GM18870 (cell line): ENCODE measurements around the gene LSG1.

Source experiments
- ATAC-seq: cut with Tn5 transposase; IDR thresholded peaks from one replicate; pipeline ENCODE4 v1.9.1; 2021; ENCODE audit warnings: moderate library complexity; ENCODE audit not compliant: unreplicated experiment

LSG1 gene

DNA sequence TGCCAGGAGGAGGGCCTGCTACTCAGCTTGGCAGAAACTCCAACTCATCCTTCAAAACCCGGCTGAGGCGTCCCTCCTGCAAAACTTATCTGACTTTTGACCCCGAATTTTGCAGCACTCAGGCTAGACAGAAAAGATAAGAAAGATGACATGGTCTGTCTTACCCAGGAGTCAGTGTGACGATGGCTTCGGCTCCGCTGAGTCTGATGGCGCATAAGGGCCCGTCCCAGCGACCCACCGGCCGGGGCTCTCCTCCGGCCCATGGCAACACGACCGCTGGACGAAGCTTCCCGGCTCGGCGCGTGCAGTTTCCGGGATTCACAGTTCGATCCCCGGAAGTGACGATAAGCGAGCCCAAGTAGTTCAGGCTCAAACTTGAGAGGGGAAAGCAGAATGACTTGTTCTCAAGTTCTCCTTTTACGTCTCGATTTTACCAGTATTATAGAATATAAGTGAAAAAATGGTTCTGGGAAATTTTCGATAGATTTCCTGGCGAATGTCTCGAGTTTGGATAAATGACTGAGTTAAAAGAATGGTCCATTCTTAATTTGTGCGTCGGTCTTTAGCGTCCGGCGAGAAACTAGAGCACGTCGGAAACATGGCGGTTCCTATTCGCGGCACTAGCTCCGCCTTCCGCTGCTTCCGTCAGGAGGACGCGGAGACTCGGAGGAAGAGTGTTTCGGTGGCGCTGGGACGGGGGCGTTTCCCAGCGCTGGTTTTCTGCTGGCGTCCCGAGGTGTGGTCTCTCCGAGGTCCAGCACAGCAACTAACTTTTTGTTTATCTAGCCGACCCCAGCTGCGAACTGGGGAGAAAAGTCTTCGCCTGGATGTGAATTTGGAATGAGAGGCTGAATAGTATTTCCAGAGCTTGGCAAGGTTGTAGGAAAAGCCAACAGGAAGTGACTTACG, at the start of gene LSG1:
TSS of gene LSG1 (minus strand) at position 292 of the 909 bp plus-strand sequence. CDS start at position 263, 29 bp downstream.
- peak; percentile 75 for ATAC-seq

DNA sequence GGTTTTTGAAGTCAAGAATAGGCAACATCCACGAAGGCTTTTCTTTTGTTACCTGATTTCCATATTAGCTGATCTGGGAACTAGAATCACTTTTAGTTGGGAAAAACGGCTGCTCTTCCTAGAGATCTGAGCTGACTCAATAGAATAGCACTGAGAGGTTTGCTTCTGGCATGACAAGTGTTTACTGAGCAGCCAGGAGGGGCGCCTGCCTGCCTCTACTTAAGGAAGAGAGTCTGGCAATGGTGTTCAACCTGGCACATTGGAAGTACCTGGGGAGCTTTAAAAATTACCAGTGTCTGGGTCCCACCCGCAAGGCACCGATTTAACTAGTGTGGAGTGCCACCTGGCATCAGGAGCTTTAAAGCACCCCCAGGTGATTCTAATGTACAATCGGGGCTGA, 48.1 kb upstream of the LSG1 start:
- no peak for ATAC-seq

DNA sequence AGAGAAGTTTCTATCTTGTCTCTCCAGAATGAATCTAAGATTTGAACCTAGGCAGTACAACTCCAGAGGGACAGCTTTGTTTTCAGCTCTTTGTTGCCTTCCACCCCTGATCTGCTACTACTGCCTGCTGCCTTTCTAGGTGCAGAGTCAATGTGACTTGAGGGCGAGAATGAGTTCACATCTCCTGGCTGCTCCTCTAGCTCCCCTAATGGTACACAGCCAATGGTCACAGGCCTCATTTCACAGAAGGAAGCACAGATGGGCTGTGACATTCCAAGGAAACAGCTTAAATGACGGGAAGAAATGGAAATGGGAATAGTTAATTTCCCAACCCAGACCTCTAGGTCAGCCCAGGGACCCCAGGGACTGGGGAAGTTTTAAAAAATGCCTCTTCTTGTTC, 46.1 kb upstream of the LSG1 start:
- no peak for ATAC-seq

DNA sequence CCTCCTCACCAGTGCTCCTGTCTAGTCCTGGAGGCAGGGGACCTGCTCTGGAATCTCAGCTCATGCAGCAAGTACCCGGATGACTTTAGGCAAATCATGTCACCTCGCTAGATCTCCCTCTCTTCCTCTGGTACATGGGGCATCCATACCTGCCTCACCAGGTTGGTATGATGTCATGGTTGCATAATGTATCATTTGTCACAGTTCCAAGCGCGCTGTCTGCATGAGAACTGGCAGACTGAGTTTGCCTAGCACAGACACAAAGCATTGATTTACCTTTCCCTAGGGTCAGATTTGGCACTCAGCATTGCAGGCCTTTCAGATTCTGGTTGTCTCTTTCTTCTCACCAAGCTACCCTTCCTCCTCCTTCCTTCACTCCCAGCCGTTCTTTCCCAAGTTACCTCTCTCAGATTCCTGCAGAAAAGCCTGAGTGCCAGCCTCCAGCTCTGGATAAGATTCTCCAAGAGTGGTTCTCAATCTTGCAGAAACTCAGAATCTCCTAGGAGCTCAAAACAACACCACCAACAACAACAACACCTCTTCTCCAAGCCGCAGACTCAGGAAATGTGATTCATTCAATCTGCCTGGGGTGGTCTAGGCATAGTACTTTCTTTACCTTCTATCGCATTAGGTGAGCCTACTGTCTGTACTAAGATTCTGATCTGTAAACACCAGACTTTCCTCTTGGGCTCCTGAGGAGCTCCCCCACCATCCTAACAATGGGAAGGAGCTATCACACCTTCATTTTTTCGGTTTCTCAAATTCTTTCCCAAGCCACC, 43.2 kb upstream of the LSG1 start:
- no peak for ATAC-seq

DNA sequence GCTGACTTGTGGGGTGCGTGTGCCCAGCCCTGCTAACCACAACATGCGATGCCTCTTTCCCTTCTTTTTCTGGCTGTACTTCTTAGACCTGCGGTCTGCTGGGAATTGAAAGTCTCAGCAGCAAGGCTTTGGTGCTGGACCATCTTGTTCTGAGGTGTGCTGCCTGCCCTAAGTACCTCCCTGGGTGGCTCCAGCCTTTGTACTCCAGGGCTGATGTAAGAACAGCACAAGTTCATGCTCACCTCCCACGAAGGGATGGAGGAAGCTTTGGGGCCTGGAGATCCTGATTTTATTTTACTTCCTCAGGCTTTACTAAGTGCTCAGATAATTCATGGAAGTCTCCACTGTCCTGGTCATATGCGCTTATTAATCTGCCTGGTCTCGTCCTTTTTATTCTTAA, 42.6 kb upstream of the LSG1 start:
- ATAC-seq: no peak

DNA sequence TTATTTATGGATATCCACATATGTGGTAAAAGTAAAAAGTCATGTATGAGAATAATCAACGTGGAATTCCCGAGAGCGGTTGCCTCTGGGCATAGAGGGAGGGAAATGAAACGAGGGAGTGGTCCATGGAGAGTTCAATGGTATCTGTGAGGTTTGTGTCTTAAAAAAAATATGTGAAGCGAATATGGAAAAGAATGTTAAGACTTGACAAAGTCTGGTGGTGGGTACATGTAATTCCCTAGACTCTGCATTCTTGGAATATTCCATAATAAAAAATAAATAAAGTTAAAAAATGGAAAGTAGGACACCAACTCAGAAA, 42.1 kb upstream of the LSG1 start:
- ATAC-seq: no peak

DNA sequence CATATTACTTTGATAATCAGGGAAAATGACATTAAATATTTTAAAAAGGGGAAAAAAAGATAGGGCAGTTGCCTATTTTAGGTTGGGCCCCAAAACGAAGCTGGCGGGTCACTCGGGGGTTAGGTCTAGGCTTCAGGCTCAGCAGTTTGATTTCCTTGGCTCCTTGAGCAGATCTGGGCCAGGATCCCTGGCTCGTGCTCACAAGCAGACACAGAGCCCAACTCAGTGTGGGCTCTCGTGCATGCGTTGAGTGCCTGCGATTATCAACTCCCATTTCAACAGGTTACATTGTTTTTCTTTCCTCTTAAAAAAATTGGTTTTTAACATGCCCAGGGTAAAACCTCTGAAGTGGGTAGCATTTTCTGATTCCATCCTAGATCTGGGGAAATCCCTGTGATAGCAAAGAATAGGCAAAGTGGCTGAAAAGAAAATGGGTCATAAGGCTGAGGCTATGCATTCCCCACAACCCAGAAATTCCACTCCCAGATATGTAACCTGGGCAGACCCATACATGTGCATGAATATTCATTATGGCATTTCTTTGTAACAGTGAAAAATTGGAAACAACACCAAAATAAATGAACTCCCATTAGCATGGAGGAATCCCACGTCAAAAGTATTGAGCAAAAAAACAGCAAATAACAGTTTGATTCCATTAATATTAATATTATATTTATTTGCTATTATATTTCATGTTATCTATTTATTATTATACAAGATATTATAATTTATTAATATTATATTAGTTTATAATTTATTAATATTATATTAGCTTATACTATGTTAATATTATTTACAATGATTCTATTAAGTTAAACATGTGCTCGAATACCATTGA, 41.5 kb upstream of the LSG1 start:
- ATAC-seq: no peak

DNA sequence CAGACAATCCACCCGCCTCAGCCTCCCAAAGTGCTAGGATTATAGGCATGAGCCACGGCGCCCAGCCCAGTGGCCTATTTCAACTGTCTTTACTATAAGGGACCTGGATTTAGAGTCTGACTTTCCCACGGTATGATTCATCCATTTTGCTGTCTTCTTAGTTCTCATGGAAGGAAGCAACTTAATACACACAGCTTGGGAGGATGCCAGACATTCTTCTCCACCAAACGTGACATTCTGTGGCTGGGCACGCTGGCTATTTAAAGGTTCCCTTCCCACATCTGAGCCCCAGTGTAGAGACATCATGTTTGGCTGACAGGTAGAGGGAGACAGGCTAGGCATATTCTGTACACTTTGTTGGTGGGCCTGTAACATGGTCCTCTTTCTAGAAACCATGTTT, 39.9 kb upstream of the LSG1 start:
- ATAC-seq: no peak

DNA sequence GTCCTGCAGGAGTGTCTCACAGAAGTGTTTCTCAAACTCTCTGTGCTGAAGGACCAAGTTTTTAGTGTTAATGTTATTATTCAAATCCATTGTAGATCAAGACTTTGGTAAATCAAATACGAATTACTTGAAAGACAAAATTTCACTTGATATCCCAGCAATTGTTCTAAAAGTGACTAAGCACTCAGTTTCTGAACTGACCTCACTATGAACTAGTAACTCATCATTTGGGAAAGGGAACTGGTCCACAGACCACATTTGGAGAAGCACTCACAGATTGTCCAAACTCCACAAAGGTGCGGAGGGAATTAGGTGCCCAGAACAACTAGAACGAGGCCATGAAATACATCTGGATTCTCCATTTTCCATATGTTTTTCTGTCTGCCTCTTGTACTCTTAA, 39.3 kb upstream of the LSG1 start:
- ATAC-seq: no peak

DNA sequence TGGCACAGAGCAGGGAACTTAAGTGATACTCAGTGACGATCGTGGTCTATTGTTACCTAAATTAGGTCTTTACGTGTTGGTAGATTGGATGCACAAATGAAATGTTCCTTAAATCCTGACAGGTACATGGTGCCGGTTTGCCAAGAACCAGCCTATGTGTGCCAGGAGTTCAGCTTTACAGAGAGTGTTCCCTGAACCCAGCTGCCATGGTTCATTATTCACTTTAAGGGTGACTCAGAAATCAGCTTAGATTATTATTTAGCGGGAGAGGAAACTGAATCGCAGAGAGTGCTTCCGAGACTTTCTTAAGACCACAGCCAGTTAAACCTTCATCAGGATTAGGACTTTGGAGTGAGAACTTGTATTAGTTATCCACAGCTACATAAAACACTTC, 35.2 kb upstream of the LSG1 start:
- no peak for ATAC-seq

DNA sequence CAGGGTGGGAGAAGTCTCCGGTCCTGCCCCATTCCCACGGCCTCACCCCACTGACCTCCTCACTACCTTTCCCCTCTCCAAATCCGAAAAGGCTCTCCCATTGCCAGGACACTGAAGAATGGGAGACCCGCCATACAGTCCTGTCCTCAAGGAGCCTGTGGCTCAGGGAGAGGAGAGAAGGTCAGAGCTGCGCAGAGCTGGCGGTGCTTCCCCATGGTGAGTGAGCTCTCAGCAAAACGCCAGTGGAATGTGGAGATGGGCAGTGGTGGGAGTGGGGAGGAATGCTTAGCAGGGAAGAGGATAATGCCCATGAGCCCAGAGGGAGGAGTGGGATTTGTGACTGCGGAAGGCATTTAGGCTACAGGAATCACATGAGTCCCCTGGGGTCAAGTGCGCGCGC, 33.8 kb upstream of the LSG1 start:
- no peak for ATAC-seq

DNA sequence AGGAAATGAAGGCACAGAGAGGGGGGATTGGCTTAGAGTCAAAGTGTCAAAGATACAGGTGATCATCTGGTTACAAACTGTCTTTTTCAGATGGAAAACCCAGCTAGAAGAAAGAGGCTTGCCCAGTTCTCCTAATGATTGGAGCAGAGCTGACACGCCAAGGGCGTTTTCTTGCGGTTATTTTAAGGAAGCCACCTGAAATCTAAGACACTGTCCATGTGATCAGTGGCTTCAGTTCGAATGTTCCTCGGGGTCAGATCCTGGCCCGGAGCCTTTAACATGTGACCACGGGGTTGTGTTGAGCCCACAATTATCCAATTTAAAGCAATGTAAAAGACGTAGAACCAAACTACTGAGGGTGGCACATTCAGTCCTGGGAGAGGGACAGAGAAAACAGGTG, 33.2 kb upstream of the LSG1 start:
- ATAC-seq: no peak

DNA sequence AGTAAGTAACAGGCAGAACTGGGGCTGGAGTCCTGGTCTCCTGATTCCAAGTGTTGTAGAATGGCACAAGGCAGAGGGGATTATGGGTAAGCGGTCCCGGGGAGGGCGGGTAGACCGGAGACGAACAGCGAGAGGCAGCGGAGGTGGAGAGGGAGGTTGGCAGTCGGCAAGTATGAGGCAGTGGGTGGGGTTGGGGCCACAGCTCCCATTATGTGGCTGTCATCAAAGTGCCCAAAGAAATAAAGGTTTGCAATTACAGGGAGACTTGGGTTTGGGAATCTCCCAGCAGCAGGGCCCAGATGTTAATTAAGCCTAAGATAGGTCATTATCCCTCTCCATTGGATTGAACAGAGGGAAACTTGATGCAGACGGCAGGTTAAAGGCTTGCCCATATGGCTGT, 30.6 kb upstream of the LSG1 start:
- ATAC-seq: no peak

DNA sequence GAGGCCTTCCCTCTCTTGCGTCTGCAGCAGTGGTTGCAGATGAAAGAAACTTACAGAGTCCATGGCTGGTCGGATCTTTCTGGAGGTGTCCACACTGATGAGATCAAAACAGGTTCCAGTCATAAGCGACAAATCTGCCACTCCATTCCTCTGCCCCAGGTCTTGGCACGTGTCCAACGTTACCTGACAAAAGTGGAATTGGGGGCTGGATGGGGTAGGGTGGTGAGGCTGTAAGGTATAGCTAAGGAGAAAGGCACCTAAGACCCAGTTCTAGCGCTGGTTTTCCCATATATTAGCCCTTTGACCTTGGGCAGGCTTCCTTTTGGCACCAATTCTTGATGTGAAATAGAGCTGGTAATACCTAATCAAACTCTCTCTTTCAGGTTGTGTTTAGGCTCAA, 24.7 kb upstream of the LSG1 start:
- ATAC-seq: no peak

DNA sequence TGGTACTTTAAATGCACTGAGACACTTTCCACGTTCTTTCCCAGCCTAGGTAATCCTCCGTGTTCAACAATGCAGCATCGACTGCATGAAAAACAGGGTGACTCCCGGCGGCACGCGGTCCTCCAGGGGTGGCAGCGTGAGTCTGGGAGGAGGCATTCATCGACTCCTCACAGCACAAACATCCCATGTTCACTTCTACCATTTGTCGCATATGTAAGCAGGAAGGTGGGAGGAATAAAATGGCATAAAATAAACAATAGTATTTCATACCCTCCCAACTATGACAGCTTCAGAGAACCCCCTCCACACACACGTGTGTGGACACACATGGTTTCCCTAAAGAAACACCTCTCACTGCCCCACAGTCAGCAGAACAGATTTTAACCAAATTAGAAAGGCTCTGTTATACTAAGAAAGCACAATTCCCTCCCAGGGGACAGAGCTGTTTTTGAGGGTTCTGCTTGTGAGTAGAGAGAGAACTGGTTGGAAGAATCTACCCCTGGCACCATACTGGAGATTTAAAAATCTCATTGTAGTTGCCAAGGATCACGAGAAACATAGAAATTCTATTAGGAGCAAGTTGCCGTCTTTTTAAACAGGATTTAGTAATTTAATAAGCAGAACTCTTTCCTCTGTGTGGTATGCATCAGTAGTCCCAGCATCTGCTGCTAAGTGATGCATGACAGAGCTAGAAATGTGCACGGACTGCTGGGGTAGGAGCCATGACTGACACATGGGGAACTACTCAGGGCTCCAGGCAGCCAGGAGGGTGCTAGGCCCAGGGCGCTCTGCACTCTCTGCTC, 19.7 kb upstream of the LSG1 start:
- ATAC-seq: peak; percentile 62

DNA sequence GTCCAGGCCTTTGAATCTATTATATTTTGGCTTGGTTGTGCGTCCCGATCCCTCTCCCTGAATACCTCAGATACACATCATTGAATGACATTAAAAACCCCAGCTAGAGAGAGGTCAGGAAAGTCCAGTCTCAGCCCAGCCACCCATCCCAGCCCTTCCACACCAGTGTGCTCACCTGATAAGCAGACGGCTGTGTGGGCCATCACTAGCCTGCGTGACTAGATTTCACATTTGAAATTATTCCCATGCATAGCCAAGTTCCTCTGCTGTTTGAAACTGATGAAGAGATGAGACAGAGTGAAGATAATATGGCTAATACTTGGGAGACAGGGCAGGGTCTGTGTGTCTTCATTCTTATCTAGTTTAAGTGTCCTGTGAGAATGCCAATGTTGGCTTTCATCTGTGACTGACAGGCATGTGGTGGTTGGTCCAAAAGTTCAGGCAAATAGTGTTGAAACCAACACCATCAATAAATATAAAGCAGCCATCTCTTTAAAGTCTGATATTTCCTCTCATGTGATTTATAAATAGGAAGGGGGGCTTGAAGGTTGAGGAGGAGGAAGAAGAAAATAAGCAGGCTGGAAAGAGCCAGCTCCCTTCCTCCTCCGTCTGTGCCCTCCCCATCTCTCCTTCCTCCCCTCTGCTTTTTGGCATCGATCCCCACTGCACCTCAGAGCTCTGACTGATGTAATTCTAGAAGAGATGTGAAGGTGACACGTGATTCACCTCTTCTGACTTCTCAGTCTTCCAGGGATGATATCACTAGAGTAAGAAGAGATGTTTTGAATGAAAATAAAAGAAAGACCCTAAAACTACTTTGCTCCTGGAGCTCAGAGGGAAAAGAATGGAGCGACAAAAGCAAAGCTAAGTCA, 18.7 kb upstream of the LSG1 start:
- no peak for ATAC-seq

DNA sequence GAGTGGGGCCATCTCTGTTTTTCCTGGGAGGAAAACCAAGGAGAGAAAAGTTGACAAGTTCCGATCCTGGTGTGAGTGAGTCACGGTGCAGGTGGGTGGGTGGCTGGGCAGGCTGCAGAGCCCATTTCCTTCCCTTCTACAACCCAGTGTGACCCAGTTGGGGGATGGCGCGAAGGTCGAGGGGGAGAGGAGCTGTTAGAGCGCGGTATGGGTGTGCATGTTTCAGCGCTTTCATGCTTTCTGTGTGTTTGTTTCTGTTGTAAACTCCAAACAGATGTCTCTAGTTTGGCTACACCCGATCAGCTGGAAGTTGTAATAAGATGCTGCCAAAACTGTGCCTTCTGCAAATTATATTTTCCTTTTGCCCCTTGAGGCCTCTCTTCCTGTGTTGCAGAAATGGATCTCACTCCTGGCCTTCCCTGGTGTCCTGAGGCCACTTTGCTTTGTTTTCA, 17.5 kb upstream of the LSG1 start:
- ATAC-seq: no peak

DNA sequence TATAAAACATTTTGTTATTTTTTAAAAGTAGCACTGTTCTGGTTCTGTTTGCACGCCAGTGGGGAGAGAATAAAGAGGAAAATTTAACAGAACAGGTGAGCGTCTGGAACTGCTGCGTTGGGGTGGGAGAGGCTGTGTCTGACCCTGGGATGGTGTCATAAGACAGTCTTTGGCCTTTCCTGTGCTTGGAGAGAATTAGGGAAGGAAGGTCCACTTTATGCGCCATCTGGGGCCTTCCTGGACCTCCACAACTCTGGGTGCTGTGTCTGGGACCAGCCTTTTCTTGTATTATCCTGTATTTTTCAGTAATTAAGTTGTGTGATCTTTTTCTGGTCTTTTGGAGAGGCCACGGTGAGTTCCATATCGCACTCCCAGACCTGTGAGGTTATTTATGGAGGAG, 17.0 kb upstream of the LSG1 start:
- no peak for ATAC-seq

DNA sequence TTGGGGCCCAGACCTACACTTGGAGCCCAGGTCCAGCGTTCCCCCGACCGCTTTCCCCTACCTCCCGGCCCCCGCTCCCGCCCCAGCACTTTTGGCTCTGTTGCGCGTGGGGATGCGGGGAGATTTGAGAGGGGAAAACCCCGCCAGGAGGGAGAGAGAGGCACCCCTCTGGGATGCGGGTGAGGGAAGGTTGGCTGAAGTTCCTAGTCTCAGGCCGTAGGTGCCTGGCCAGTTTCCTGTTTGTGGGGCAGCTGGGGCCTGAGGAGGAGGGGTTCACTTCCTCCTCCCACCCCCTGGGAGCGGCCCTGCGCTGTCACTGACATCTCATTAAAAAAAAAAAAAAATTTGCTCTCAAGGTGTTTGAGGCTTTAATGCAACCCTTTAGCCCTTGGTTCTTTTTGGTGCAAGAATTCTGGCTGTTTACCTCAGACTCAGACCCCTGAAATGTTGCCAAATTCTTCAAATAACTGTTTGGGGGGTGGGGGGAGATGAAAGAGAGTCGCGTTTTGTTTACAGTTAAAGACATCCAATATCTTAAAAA, 16.3 kb upstream of the LSG1 start:
- no peak for ATAC-seq
